RWPE2 (cell line): Measurements from ENCODE around the gene STK10.

Source experiments
- ATAC-seq: fragments of 200-7000 bp; cut with Tn5 transposase; 3 replicates; pipeline ENCODE4 v1.9.1; 2021; ENCODE audit warnings: low read depth
- DNase-seq: peaks from one replicate; pipeline ENCODE4 v3.0.0-alpha.2; 2020; ENCODE audit warnings: low spot score
- H3K27ac ChIP-seq: fragments of 450-650 bp; 2 replicates; pipeline ENCODE4 v1.5.1; 2017; ENCODE audit warnings: mild to moderate bottlenecking; ENCODE audit not compliant: poor library complexity, severe bottlenecking
- H3K27me3 ChIP-seq: fragments of 250-450 bp; sonication (Bioruptor Pico); 2 replicates; pipeline ENCODE4 v1.5.1; 2021; ENCODE audit warnings: mild to moderate bottlenecking, moderate library complexity; ENCODE audit not compliant: insufficient read depth, poor library complexity, severe bottlenecking
- H3K36me3 ChIP-seq: fragments of 250-450 bp; sonication (Bioruptor Pico); 2 replicates; pipeline ENCODE4 v1.5.1; 2020; ENCODE audit warnings: low read depth, mild to moderate bottlenecking, moderate library complexity
- H3K4me1 ChIP-seq: fragments of 250-450 bp; sonication (Bioruptor Pico); 2 replicates; pipeline ENCODE4 v1.5.1; 2021; ENCODE audit warnings: mild to moderate bottlenecking, moderate library complexity; ENCODE audit not compliant: insufficient read depth, poor library complexity, severe bottlenecking
- H3K4me3 ChIP-seq: fragments of 250-450 bp; sonication (Bioruptor Pico); 2 replicates; pipeline ENCODE4 v1.5.1; 2021; ENCODE audit warnings: mild to moderate bottlenecking, moderate library complexity; ENCODE audit not compliant: severe bottlenecking
- H3K9me3 ChIP-seq: fragments of 250-450 bp; sonication (Bioruptor Pico); 2 replicates; pipeline ENCODE4 v1.5.1; 2021; ENCODE audit warnings: mild to moderate bottlenecking, moderate library complexity; ENCODE audit not compliant: severe bottlenecking
- TF ChIP-seq, protein P1 (sequence below): fragments of 450-650 bp; IDR thresholded peaks from one replicate; pipeline ENCODE4 v1.5.1; 2017; ENCODE audit warnings: mild to moderate bottlenecking, moderate library complexity; ENCODE audit not compliant: poor library complexity, severe bottlenecking

The STK10 gene

DNA sequence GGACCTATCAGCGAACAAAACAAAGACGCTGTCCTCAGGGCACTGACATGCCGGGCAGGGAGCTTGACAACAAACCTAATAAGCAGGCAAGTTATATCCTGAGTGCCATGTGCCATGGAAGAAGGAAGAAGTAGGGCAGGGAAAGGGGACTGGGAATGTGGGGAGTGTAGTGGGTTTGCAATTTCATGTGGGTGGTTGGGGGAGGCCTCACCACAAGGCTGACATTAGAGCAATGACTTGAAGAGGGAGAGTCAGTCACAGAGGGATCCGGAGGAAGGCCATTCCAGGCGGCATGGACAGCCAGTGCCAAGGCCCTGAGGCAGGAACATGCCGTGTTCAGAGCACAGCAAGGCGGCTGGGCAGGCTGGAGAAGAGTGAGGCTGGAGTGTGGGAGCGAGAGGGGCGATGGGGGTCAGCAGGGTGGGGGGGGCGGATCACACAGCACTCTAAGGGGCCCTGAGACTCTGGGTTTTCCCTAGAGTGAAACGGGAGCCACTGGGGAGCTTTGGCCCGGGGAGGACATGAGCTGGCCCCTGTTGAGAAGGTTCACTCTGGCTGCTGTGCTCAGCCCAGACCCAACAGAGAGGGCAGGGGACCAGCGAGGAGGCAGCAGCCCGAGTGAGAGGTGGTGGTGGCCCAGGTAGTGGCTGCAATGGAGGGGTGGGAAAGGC lies 86.3 kb downstream of the STK10 start:
- H3K27me3 ChIP-seq = no peaks in the 10 kb centered on the region
- DNase-seq (no peak), ATAC-seq (no peak)
- H3K9me3 ChIP-seq = no peaks in the 10 kb centered on the region
- H3K36me3 ChIP-seq = peaks cover 22% of the 10 kb centered on the region
- TF ChIP-seq, protein P1, sequence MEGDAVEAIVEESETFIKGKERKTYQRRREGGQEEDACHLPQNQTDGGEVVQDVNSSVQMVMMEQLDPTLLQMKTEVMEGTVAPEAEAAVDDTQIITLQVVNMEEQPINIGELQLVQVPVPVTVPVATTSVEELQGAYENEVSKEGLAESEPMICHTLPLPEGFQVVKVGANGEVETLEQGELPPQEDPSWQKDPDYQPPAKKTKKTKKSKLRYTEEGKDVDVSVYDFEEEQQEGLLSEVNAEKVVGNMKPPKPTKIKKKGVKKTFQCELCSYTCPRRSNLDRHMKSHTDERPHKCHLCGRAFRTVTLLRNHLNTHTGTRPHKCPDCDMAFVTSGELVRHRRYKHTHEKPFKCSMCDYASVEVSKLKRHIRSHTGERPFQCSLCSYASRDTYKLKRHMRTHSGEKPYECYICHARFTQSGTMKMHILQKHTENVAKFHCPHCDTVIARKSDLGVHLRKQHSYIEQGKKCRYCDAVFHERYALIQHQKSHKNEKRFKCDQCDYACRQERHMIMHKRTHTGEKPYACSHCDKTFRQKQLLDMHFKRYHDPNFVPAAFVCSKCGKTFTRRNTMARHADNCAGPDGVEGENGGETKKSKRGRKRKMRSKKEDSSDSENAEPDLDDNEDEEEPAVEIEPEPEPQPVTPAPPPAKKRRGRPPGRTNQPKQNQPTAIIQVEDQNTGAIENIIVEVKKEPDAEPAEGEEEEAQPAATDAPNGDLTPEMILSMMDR = no peak
- H3K4me3 ChIP-seq = no peak overlapping the region
- peaks cover 13% of the 10 kb centered on the region for H3K4me1 ChIP-seq
- no peak overlapping the region for H3K27ac ChIP-seq

DNA sequence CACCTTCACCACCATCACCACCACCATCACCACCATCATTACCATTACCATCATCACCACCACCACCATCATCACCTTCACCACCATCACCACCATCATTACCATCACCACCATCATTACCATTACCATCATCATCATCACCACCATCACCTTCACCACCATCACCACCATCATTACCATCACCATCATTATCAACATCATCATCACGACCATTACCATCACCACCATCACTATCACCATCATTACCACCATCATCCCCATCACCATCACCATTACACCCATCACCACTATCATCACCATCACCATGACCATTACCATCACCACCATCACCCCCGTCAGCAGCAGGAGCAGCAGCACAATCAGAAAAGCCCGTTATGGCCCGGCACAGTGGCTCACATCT lies 89.1 kb downstream of the STK10 start:
- TF ChIP-seq, protein P1 = no peak
- H3K27ac ChIP-seq = no peak overlapping the region
- no peaks in the 10 kb centered on the region for H3K27me3 ChIP-seq
- no peaks in the 10 kb centered on the region for H3K9me3 ChIP-seq
- no peak overlapping the region for H3K4me3 ChIP-seq
- ATAC-seq = no peak
- H3K4me1 ChIP-seq = peaks cover 13% of the 10 kb centered on the region
- H3K36me3 ChIP-seq = peaks cover 34% of the 10 kb centered on the region
- no peak for DNase-seq

GRCh38 chr5:172098046-172098445 lies 90.0 kb downstream of the STK10 start:
- H3K36me3 ChIP-seq = peaks cover 36% of the 10 kb centered on the region
- peaks cover 6% of the 10 kb centered on the region for H3K4me1 ChIP-seq
- TF ChIP-seq, protein P1 = no peak
- no peaks in the 10 kb centered on the region for H3K27me3 ChIP-seq
- ATAC-seq (no peak), DNase-seq (no peak)
- no peak overlapping the region for H3K27ac ChIP-seq
- no peaks in the 10 kb centered on the region for H3K9me3 ChIP-seq
- H3K4me3 ChIP-seq = no peak overlapping the region

DNA sequence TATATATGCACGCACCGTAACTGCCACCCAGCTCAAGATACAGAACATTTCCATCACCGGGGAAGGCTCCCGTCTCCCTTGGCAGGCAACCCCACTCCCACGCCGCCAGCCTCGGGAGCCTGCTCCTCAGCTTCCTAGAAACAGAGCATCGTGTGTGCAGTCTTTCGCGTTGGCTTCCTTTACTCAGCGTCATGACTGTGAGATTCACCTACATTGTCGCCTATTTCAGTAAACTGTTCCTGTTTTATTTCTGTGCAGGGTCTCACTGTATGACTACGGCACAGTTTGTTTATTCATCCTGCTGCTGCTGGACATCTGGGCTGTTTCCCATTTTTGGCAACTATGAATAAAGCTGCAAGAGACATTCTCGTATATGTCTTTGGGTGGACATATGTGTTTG lies 90.7 kb downstream of the STK10 start:
- peaks cover 1% of the 10 kb centered on the region for H3K4me1 ChIP-seq
- no peaks in the 10 kb centered on the region for H3K9me3 ChIP-seq
- no peaks in the 10 kb centered on the region for H3K27me3 ChIP-seq
- DNase-seq = no peak
- peaks cover 36% of the 10 kb centered on the region for H3K36me3 ChIP-seq
- no peak for ATAC-seq
- TF ChIP-seq, protein P1 = no peak
- no peak overlapping the region for H3K4me3 ChIP-seq
- H3K27ac ChIP-seq = no peak overlapping the region

DNA sequence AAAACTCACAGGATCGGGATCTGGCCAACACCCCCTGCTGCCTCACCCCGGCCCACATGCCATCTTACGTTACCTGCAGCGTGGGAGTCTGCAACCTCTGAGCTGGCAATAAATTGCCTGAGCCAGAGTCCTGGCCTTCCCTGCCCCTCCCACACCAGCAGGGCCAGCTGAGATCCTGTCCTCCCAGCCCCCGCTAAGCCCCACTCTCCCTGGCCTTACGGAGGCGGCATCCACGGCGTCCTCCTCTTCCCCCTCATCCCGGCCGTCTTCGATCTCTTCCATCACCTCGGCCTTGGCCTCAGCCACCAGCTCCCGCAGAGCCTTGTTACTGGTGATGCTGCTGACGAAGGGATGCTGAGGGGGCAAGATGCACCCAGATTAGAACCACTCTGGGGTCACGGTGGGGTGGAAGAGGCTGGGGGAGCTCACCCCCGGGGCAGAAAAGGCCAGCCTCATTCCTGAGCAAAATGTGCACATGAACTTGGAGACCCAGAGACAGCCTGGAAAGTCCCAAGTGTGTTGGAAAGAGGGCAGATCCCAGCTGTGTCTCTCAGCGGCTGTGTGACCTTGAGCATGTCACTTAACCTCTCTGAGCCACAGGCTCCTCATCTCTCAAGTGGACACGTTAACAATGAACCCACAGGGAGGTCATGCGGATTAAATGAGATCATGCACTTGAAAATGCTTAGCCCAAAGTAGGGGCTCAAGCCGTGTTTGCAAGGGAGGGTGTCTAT lies 91.7 kb downstream of the STK10 start:
- no peak overlapping the region for H3K27ac ChIP-seq
- TF ChIP-seq, protein P1 = no peak
- no peaks in the 10 kb centered on the region for H3K4me1 ChIP-seq
- no peak for ATAC-seq
- DNase-seq = no peak
- no peaks in the 10 kb centered on the region for H3K9me3 ChIP-seq
- H3K27me3 ChIP-seq = no peaks in the 10 kb centered on the region
- H3K36me3 ChIP-seq = peaks cover 32% of the 10 kb centered on the region
- H3K4me3 ChIP-seq = no peak overlapping the region
